GM19043 (cell line): ENCODE results near the gene MTRF1L.

Experiments
- ATAC-seq: cut with Tn5 transposase; IDR thresholded peaks from one replicate; pipeline ENCODE4 v1.9.1; 2021; ENCODE audit warnings: low read depth; ENCODE audit not compliant: unreplicated experiment

The MTRF1L gene

GRCh38 chr6:153002613-153003365 is at the start of gene MTRF1L:
TSS of gene MTRF1L (minus strand) at chr6:153002709. CDS start at chr6:153002685, 24 bp downstream.
- ATAC-seq, result peak; percentile 88

- no peak for ATAC-seq
Observed at GRCh38 chr6:153051801-153052200, 49.3 kb upstream of the MTRF1L start.

- no peak for ATAC-seq
Observed at GRCh38 chr6:153048631-153049030, 46.1 kb upstream of the MTRF1L start.

GRCh38 chr6:153047386-153047785 is 44.9 kb upstream of the MTRF1L start:
- ATAC-seq, result no peak

- ATAC-seq, result no peak
Observed at GRCh38 chr6:153045271-153045670, 42.8 kb upstream of the MTRF1L start.

GRCh38 chr6:153044295-153044694 is 41.8 kb upstream of the MTRF1L start:
- ATAC-seq, result no peak

GRCh38 chr6:153043719-153044118 is 41.2 kb upstream of the MTRF1L start:
- ATAC-seq, result no peak

GRCh38 chr6:153038378-153039057 is 36.0 kb upstream of the MTRF1L start:
- no peak for ATAC-seq

GRCh38 chr6:153034139-153034538 is 31.6 kb upstream of the MTRF1L start:
- ATAC-seq, result no peak

- ATAC-seq, result peak; percentile 51
Observed at GRCh38 chr6:153032255-153032882, 29.9 kb upstream of the MTRF1L start.

GRCh38 chr6:153031335-153031955 is 28.9 kb upstream of the MTRF1L start:
- no peak for ATAC-seq

- ATAC-seq, result no peak
Observed at GRCh38 chr6:153028963-153029362, 26.5 kb upstream of the MTRF1L start.

- ATAC-seq, result no peak
Observed at GRCh38 chr6:153028286-153028685, 25.8 kb upstream of the MTRF1L start.

- ATAC-seq, result no peak
Observed at GRCh38 chr6:153027480-153027879, 25.0 kb upstream of the MTRF1L start.

GRCh38 chr6:153024709-153025017 is 22.2 kb upstream of the MTRF1L start:
- ATAC-seq, result no peak

- peak; percentile 97 for ATAC-seq
Observed at GRCh38 chr6:153023977-153024708, 21.6 kb upstream of the MTRF1L start.

- ATAC-seq, result no peak
Observed at GRCh38 chr6:153018355-153018754, 15.8 kb upstream of the MTRF1L start.

GRCh38 chr6:153016846-153017245 is 14.3 kb upstream of the MTRF1L start:
- no peak for ATAC-seq

GRCh38 chr6:153015094-153015640 is 12.7 kb upstream of the MTRF1L start:
- ATAC-seq, result no peak

GRCh38 chr6:153013438-153013837 is 10.9 kb upstream of the MTRF1L start:
- no peak for ATAC-seq
